ENCODE data around the gene AKR1C4. TPM values are rescaled to one million over a fixed set of nuclear protein-coding genes. Genes with fewer than 3 reads are reported as not detected.

AKR1C4 gene
- polyA plus RNA-seq, result not detected

DNA sequence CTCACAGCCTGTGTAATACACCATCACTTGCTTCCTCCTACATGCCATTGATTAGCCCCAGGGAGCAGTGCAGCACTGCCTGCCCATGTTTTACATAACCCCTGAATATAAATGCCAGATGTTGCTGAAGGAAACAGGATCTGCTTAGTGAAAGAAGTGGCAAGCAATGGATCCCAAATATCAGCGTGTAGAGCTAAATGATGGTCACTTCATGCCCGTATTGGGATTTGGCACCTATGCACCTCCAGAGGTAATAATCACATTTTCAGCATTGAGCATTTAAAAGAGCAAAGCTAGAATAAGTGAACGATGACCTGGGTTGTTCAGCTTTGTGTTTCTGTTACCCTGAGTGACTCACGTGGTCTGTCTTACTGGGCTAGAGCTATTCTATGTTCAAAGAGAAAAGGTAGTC, at the start of gene AKR1C4:
Gene AKR1C4, plus strand, starts transcription at position 136 of the 412 bp plus-strand sequence. Its CDS starts 31 bp downstream, at position 167.
- Histone ChIP-seq H3K9me3 (ENCODE audit: control insufficient read depth in 2 of 2, insufficient read depth in 1 of 2, low read depth in 1 of 2, low read length in 1 of 2) (no peaks in the 10 kb centered on the region), H3K27ac (ENCODE audit: low read depth in 2 of 2, low read length in 1 of 2) (no peak within 1 kb of the TSS), H3K4me1 (ENCODE audit: control insufficient read depth in 2 of 2, insufficient read depth in 2 of 2, low read length in 1 of 2) (no peaks in the 10 kb centered on the region), H3K4me3 (ENCODE audit: low read depth in 1 of 2, low read length in 2 of 2) (no peak within 1 kb of the TSS), H3K36me3 (ENCODE audit: control insufficient read depth in 2 of 2, insufficient read depth in 2 of 2, low read length in 1 of 2) (no peaks in the 10 kb centered on the region), H3K27me3 (ENCODE audit: control insufficient read depth in 1 of 2, insufficient read depth in 2 of 2, low read length in 2 of 2) (no peaks in the 10 kb centered on the region)
- 55 to 63% methylated on average over 4 of the region's 4 CpGs for WGBS, 2 donors

DNA sequence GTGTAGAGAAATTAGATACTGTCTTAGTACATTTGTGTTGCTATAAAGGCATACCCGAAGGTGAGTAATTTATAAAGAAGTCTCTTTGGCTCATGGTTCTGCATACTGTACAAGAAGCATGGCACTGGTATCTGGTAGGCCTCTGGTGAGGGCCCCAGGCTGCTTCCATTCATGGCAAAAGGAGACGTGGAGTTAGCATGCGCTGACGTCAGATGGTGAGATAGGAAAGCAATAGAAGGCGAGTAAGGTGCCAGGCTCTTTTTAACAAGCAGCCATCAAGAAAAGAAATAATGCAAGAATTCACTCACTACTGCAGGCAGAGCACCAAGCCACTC, 49.8 kb upstream of the AKR1C4 start:
- no peaks in the 10 kb centered on the region for H3K27me3 ChIP-seq (ENCODE audit: control insufficient read depth in 1 of 2, insufficient read depth in 2 of 2, low read length in 2 of 2)
- H3K36me3 ChIP-seq (ENCODE audit: control insufficient read depth in 2 of 2, insufficient read depth in 2 of 2, low read length in 1 of 2), result no peaks in the 10 kb centered on the region
- H3K4me3 ChIP-seq (ENCODE audit: low read depth in 1 of 2, low read length in 2 of 2), result no peak overlapping the region
- no peaks in the 10 kb centered on the region for H3K4me1 ChIP-seq (ENCODE audit: control insufficient read depth in 2 of 2, insufficient read depth in 2 of 2, low read length in 1 of 2)
- H3K27ac ChIP-seq (ENCODE audit: low read depth in 2 of 2, low read length in 1 of 2), result no peak overlapping the region
- WGBS, 2 donors, result 73 to 88% methylated on average over 5 of the region's 5 CpGs
- no peaks in the 10 kb centered on the region for H3K9me3 ChIP-seq (ENCODE audit: control insufficient read depth in 2 of 2, insufficient read depth in 1 of 2, low read depth in 1 of 2, low read length in 1 of 2)

DNA sequence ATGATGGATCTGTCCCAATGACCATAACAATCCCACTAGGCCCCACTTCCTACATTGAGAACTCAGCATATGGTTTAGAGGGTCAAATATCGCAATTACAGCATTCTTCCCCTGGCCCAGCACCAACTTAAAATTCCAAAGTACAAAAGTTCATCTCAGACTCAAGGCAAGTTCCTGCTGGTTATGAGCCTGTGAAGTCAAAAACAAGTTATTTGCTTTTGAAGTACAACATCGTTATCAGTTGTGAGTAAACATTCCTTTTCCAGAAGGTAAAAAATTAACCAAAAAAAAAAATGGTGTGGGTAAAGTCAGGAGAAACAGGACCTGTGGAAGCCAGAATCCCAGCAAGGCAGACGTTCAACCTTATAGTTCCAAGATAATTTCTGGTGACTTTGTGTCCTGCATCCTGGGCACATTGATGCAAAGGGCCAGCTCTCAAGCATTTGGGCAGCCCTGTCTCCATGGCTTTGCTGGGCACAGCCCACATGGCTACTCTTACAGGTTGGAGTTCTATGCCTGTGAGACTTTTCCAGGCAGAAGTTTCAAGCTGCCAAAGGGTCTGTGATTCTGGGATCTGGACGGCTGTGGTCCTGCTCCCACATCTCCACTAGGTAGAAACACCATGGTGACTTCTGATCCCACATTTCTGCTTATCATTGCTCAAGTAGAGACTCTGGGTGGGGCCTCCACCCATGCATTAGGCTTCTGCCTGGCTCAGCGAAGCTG, 49.2 kb upstream of the AKR1C4 start:
- no peaks in the 10 kb centered on the region for H3K9me3 ChIP-seq (ENCODE audit: control insufficient read depth in 2 of 2, insufficient read depth in 1 of 2, low read depth in 1 of 2, low read length in 1 of 2)
- H3K27me3 ChIP-seq (ENCODE audit: control insufficient read depth in 1 of 2, insufficient read depth in 2 of 2, low read length in 2 of 2), result no peaks in the 10 kb centered on the region
- no peaks in the 10 kb centered on the region for H3K4me1 ChIP-seq (ENCODE audit: control insufficient read depth in 2 of 2, insufficient read depth in 2 of 2, low read length in 1 of 2)
- no peaks in the 10 kb centered on the region for H3K36me3 ChIP-seq (ENCODE audit: control insufficient read depth in 2 of 2, insufficient read depth in 2 of 2, low read length in 1 of 2)
- H3K27ac ChIP-seq (ENCODE audit: low read depth in 2 of 2, low read length in 1 of 2), result no peak overlapping the region
- no peak overlapping the region for H3K4me3 ChIP-seq (ENCODE audit: low read depth in 1 of 2, low read length in 2 of 2)
- WGBS, 2 donors, result 58 to 69% methylated on average over 5 of the region's 5 CpGs

DNA sequence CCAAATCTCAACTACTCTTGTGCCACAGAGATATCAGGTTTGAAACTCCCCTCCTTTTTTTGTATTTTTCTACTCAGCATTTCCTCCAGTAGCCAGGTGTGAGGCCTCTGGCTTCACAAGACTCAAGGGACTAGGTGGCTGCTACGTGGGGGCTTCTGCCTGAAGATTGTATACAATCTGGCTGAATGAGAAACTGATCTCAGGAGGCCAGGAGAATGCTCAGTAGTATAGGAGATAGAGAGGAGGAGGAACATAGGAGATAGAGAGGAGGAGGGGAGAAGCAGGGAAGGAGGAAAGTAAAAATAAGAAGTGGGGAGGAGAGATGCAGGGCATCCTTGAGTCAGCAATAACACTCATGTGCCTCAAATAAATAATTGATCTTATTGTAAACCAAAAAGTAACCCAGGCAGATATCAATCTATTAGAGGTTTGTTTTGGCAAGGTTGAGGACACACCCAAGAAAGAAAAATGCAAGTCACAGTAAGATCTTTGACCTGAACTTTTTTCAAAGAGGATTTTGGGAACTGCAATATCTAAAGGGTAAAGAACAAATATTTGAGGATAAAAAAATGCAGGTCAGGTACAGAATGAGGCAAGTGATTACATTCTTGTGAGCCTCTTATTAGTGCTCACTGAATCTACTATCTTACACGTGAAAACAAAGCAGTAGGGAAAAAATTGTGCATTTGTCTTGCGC, 48.5 kb upstream of the AKR1C4 start:
- H3K27me3 ChIP-seq (ENCODE audit: control insufficient read depth in 1 of 2, insufficient read depth in 2 of 2, low read length in 2 of 2), result peaks cover 0 to 2% of the 10 kb centered on the region in 2 donors
- 50 to 60% methylated on average over 3 of the region's 3 CpGs for WGBS, 2 donors
- no peaks in the 10 kb centered on the region for H3K36me3 ChIP-seq (ENCODE audit: control insufficient read depth in 2 of 2, insufficient read depth in 2 of 2, low read length in 1 of 2)
- no peaks in the 10 kb centered on the region for H3K9me3 ChIP-seq (ENCODE audit: control insufficient read depth in 2 of 2, insufficient read depth in 1 of 2, low read depth in 1 of 2, low read length in 1 of 2)
- no peak overlapping the region for H3K4me3 ChIP-seq (ENCODE audit: low read depth in 1 of 2, low read length in 2 of 2)
- H3K4me1 ChIP-seq (ENCODE audit: control insufficient read depth in 2 of 2, insufficient read depth in 2 of 2, low read length in 1 of 2), result no peaks in the 10 kb centered on the region
- H3K27ac ChIP-seq (ENCODE audit: low read depth in 2 of 2, low read length in 1 of 2), result no peak overlapping the region

DNA sequence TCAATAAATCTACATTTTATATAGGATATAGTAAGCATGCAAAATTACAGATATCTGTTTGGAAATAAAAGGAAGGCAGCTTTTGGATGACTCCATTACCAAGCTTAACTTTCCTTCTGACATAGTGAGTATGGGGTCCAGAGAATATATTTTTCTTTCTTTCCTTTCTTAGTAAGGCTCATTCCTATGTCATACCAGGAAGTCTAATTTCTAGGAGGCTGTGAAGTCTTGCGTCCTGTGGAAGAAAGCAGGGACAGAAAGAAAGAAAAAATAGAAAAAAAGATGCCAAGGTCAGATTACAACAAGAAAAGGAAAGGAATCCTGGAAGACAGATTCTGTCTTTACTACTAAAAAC, 48.0 kb upstream of the AKR1C4 start:
- WGBS, 2 donors, result 59 to 63% methylated on average over 1 of the region's 1 CpG
- peaks cover 0 to 2% of the 10 kb centered on the region in 2 donors for H3K27me3 ChIP-seq (ENCODE audit: control insufficient read depth in 1 of 2, insufficient read depth in 2 of 2, low read length in 2 of 2)
- no peak overlapping the region for H3K4me3 ChIP-seq (ENCODE audit: low read depth in 1 of 2, low read length in 2 of 2)
- H3K4me1 ChIP-seq (ENCODE audit: control insufficient read depth in 2 of 2, insufficient read depth in 2 of 2, low read length in 1 of 2), result no peaks in the 10 kb centered on the region
- H3K36me3 ChIP-seq (ENCODE audit: control insufficient read depth in 2 of 2, insufficient read depth in 2 of 2, low read length in 1 of 2), result no peaks in the 10 kb centered on the region
- no peaks in the 10 kb centered on the region for H3K9me3 ChIP-seq (ENCODE audit: control insufficient read depth in 2 of 2, insufficient read depth in 1 of 2, low read depth in 1 of 2, low read length in 1 of 2)
- H3K27ac ChIP-seq (ENCODE audit: low read depth in 2 of 2, low read length in 1 of 2), result no peak overlapping the region

DNA sequence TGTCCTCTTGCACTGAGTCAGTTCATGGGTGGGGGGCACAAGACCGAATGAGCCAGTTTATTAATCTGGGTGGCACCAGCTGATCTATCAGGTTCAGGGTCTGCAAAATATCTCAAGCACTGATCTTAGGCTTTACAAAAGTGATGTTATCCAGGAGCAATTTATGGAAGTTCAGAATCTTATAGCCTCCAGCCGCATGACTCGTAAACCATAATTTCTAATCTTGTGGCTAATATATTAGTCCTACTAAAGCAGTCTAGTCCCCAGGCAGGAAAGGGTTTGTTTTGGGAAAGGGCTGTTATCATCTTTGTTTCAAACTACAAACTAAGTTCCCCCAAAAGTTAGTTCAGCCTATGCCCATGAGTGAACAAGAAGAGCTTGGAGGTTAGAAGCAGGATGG, 45.6 kb upstream of the AKR1C4 start:
- Histone ChIP-seq H3K27me3 (ENCODE audit: control insufficient read depth in 1 of 2, insufficient read depth in 2 of 2, low read length in 2 of 2) (peaks cover 0 to 2% of the 10 kb centered on the region in 2 donors), H3K4me1 (ENCODE audit: control insufficient read depth in 2 of 2, insufficient read depth in 2 of 2, low read length in 1 of 2) (no peaks in the 10 kb centered on the region), H3K27ac (ENCODE audit: low read depth in 2 of 2, low read length in 1 of 2) (no peak overlapping the region), H3K36me3 (ENCODE audit: control insufficient read depth in 2 of 2, insufficient read depth in 2 of 2, low read length in 1 of 2) (no peaks in the 10 kb centered on the region), H3K9me3 (ENCODE audit: control insufficient read depth in 2 of 2, insufficient read depth in 1 of 2, low read depth in 1 of 2, low read length in 1 of 2) (no peaks in the 10 kb centered on the region), H3K4me3 (ENCODE audit: low read depth in 1 of 2, low read length in 2 of 2) (no peak overlapping the region)
- WGBS, 2 donors, result 90 to 93% methylated on average over 3 of the region's 3 CpGs

DNA sequence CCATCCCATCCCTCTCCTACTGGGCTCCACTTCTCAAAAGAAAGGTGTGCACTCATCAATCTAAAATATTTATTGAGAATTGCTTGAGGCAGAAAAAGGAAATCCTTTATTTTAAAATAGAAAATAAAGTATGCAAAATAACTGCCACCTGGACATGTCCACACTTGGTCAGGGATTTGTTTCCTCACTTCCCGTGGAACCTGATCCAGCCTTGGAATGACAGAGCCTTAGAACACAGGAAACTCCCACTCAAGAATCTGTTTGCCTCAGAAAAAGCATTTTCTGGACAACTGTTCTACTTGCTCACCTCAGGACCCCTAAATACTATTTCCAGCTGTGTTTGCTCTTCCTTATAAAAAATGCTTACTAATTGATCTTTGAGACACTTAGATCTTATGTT, 40.7 kb upstream of the AKR1C4 start:
- 21 to 31% methylated on average over 1 of the region's 1 CpG for whole genome bisulfite sequencing, 2 donors
- H3K4me1 ChIP-seq (ENCODE audit: control insufficient read depth in 2 of 2, insufficient read depth in 2 of 2, low read length in 1 of 2), result no peaks in the 10 kb centered on the region
- H3K9me3 ChIP-seq (ENCODE audit: control insufficient read depth in 2 of 2, insufficient read depth in 1 of 2, low read depth in 1 of 2, low read length in 1 of 2), result no peaks in the 10 kb centered on the region
- peaks cover 0 to 2% of the 10 kb centered on the region in 2 donors for H3K27me3 ChIP-seq (ENCODE audit: control insufficient read depth in 1 of 2, insufficient read depth in 2 of 2, low read length in 2 of 2)
- no peak overlapping the region for H3K4me3 ChIP-seq (ENCODE audit: low read depth in 1 of 2, low read length in 2 of 2)
- no peak overlapping the region for H3K27ac ChIP-seq (ENCODE audit: low read depth in 2 of 2, low read length in 1 of 2)
- H3K36me3 ChIP-seq (ENCODE audit: control insufficient read depth in 2 of 2, insufficient read depth in 2 of 2, low read length in 1 of 2), result no peaks in the 10 kb centered on the region

DNA sequence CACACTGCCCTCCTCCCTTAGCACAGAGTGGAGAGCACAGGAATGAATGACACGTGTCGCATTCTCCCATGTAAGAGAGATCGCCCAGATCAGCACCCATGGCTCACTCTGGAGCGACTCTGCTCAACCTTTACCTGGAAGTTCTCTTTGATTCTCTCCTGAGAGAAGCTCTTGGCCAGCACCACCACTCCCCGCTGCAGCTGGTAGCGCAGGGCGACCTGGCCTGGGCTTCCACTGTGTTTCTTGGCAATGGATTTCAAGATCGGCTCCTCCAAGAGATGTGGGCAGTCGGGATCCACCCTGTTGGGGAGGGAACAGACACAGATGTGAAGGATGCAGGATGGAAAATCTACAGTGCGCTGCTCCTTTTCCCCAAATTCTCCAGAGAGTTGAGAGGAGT, 39.1 kb upstream of the AKR1C4 start:
- peaks cover 0 to 2% of the 10 kb centered on the region in 2 donors for H3K27me3 ChIP-seq (ENCODE audit: control insufficient read depth in 1 of 2, insufficient read depth in 2 of 2, low read length in 2 of 2)
- H3K27ac ChIP-seq (ENCODE audit: low read depth in 2 of 2, low read length in 1 of 2), result no peak overlapping the region
- H3K4me3 ChIP-seq (ENCODE audit: low read depth in 1 of 2, low read length in 2 of 2), result no peak overlapping the region
- H3K36me3 ChIP-seq (ENCODE audit: control insufficient read depth in 2 of 2, insufficient read depth in 2 of 2, low read length in 1 of 2), result no peaks in the 10 kb centered on the region
- H3K9me3 ChIP-seq (ENCODE audit: control insufficient read depth in 2 of 2, insufficient read depth in 1 of 2, low read depth in 1 of 2, low read length in 1 of 2), result no peaks in the 10 kb centered on the region
- no peaks in the 10 kb centered on the region for H3K4me1 ChIP-seq (ENCODE audit: control insufficient read depth in 2 of 2, insufficient read depth in 2 of 2, low read length in 1 of 2)
- WGBS, 2 donors, result 81 to 82% methylated on average over 10 of the region's 10 CpGs

DNA sequence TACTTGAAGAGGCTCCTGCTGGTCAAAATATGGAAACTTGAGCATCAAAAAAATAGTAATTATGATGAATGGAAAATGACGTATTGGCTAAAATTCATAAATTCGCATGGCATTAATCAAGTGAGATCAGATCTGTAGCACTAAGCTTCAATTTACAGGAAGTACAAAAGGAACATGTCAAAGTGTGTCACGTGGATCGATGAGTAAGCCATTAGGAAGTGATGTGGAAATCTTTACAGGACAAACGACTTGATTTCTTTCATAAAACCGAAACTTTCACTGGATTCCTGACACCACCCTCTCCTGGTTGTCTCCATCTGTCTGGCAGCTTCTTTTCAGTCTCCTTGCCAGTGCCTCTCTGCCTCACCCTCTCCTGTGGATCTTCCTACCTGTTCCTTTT, 37.5 kb upstream of the AKR1C4 start:
- Histone ChIP-seq H3K27me3 (ENCODE audit: control insufficient read depth in 1 of 2, insufficient read depth in 2 of 2, low read length in 2 of 2) (no peaks in the 10 kb centered on the region), H3K27ac (ENCODE audit: low read depth in 2 of 2, low read length in 1 of 2) (peak overlapping the region in 1 of 2 donors; percentile 10), H3K9me3 (ENCODE audit: control insufficient read depth in 2 of 2, insufficient read depth in 1 of 2, low read depth in 1 of 2, low read length in 1 of 2) (peaks cover 6 to 10% of the 10 kb centered on the region in 2 donors), H3K4me3 (ENCODE audit: low read depth in 1 of 2, low read length in 2 of 2) (no peak overlapping the region), H3K4me1 (ENCODE audit: control insufficient read depth in 2 of 2, insufficient read depth in 2 of 2, low read length in 1 of 2) (no peaks in the 10 kb centered on the region), H3K36me3 (ENCODE audit: control insufficient read depth in 2 of 2, insufficient read depth in 2 of 2, low read length in 1 of 2) (no peaks in the 10 kb centered on the region)
- WGBS, 2 donors, result 65% methylated on average over 6 of the region's 6 CpGs

- H3K27me3 ChIP-seq (ENCODE audit: control insufficient read depth in 1 of 2, insufficient read depth in 2 of 2, low read length in 2 of 2), result no peaks in the 10 kb centered on the region
- WGBS, 2 donors, result 50 to 69% methylated on average over 2 of the region's 2 CpGs
- H3K36me3 ChIP-seq (ENCODE audit: control insufficient read depth in 2 of 2, insufficient read depth in 2 of 2, low read length in 1 of 2), result no peaks in the 10 kb centered on the region
- H3K27ac ChIP-seq (ENCODE audit: low read depth in 2 of 2, low read length in 1 of 2), result no peak overlapping the region
- H3K4me3 ChIP-seq (ENCODE audit: low read depth in 1 of 2, low read length in 2 of 2), result no peak overlapping the region
- no peaks in the 10 kb centered on the region for H3K4me1 ChIP-seq (ENCODE audit: control insufficient read depth in 2 of 2, insufficient read depth in 2 of 2, low read length in 1 of 2)
- H3K9me3 ChIP-seq (ENCODE audit: control insufficient read depth in 2 of 2, insufficient read depth in 1 of 2, low read depth in 1 of 2, low read length in 1 of 2), result peaks cover 10 to 13% of the 10 kb centered on the region in 2 donors
These were observed 33.1 kb upstream of the AKR1C4 start for GRCh38 chr10:5163487-5163886.

All from esophagus (tissue), 2 donors.